Activated T-helper 17 cell treated with anti-CD3 and anti-CD28 coated beads, Interleukin-2, amount 50 U/mL, for 72 hours (primary cell): ENCODE results near the gene ISL1. TPM values are rescaled to one million over a fixed set of nuclear protein-coding genes. Genes with fewer than 3 reads are reported as not detected.

Experiments used
- ATAC-seq: fragments of 150-1000 bp; cut with Tn5 transposase; replicated peaks from 2 replicates; pipeline ENCODE4 v1.10.0; 2021; ENCODE audit warnings: mild to moderate bottlenecking, moderate library complexity
- H3K27ac Mint-ChIP-seq: one replicate; pipeline ENCODE4 v1.8.0; 2022; ENCODE audit warnings: mixed read lengths
- H3K27me3 Mint-ChIP-seq: one replicate; pipeline ENCODE4 v1.8.0; 2022; ENCODE audit warnings: mixed read lengths
- H3K36me3 Mint-ChIP-seq: one replicate; pipeline ENCODE4 v1.8.0; 2022; ENCODE audit warnings: low read depth, mild to moderate bottlenecking, mixed read lengths
- H3K4me1 Mint-ChIP-seq: one replicate; pipeline ENCODE4 v1.8.0; 2022; ENCODE audit warnings: mixed read lengths
- H3K4me3 Mint-ChIP-seq: one replicate; pipeline ENCODE4 v1.8.0; 2022; ENCODE audit warnings: mild to moderate bottlenecking, mixed read lengths
- H3K9me3 Mint-ChIP-seq: one replicate; pipeline ENCODE4 v1.8.0; 2022; ENCODE audit warnings: mixed read lengths
- total RNA-seq, 2 donors: library from RNA; stranded (reverse); gene quantifications; one replicate each; pipeline ENCODE4 v1.2.3, GENCODE V29; 2022

The ISL1 gene
- not detected for total RNA-seq

DNA sequence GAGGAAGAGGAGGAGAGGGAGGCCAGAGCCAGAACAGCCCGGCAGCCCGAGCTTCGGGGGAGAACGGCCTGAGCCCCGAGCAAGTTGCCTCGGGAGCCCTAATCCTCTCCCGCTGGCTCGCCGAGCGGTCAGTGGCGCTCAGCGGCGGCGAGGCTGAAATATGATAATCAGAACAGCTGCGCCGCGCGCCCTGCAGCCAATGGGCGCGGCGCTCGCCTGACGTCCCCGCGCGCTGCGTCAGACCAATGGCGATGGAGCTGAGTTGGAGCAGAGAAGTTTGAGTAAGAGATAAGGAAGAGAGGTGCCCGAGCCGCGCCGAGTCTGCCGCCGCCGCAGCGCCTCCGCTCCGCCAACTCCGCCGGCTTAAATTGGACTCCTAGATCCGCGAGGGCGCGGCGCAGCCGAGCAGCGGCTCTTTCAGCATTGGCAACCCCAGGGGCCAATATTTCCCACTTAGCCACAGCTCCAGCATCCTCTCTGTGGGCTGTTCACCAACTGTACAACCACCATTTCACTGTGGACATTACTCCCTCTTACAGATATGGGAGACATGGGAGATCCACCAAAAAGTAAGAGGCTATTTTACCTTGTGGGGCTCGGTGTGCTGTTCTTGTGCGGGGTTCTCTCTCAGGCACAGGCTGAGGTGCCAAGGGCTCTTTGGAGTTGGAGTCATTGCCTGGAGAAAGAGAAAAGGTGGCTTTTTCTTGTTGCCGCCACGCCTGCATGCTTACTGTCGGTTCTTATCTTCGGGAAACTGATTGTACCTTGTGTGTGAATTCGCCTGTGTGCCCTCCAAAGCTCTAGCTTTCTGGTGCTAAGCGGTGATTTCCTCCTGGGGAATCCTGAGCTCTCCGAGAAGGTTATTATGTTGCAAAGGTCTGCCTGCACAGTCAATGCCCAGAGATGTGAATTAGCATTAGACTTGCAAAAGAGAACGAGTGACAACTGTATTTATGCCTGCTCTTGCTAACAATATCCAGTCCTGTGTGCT lies at the start of gene ISL1:
Gene ISL1 (plus strand): TSS at position 318 of the 991 bp plus-strand sequence. CDS start 224 bp downstream, at position 542.
- no peak within 1 kb of the TSS for H3K4me3 Mint-ChIP-seq
- H3K9me3 Mint-ChIP-seq, result no peaks in the 10 kb centered on the region
- no peak within 1 kb of the TSS for H3K27ac Mint-ChIP-seq

GRCh38 chr5:51336878-51337277 lies 46.4 kb upstream of the ISL1 start:
- H3K27me3 Mint-ChIP-seq, result no peaks in the 10 kb centered on the region
- H3K36me3 Mint-ChIP-seq, result no peaks in the 10 kb centered on the region
- H3K27ac Mint-ChIP-seq, result no peak overlapping the region
- ATAC-seq, result no peak
- H3K4me3 Mint-ChIP-seq, result no peak overlapping the region
- peaks cover 5% of the 10 kb centered on the region for H3K9me3 Mint-ChIP-seq
- H3K4me1 Mint-ChIP-seq, result no peaks in the 10 kb centered on the region

More for the DNA sequence above, at the start of gene ISL1:
- ATAC-seq, result no peak
- Mint-ChIP-seq H3K27me3 (peaks cover 85% of the 10 kb centered on the region), H3K4me1 (no peaks in the 10 kb centered on the region), H3K36me3 (no peaks in the 10 kb centered on the region)

- H3K4me1 Mint-ChIP-seq, result no peaks in the 10 kb centered on the region
- H3K27me3 Mint-ChIP-seq, result peaks cover 4% of the 10 kb centered on the region
- ATAC-seq, result no peak
- no peak overlapping the region for H3K27ac Mint-ChIP-seq
- H3K4me3 Mint-ChIP-seq, result no peak overlapping the region
- peaks cover 11% of the 10 kb centered on the region for H3K9me3 Mint-ChIP-seq
- H3K36me3 Mint-ChIP-seq, result no peaks in the 10 kb centered on the region
Observed at GRCh38 chr5:51345106-51345505, 38.1 kb upstream of the ISL1 start.

GRCh38 chr5:51347157-51347556 lies 36.1 kb upstream of the ISL1 start:
- H3K4me1 Mint-ChIP-seq, result no peaks in the 10 kb centered on the region
- H3K27ac Mint-ChIP-seq, result no peak overlapping the region
- H3K27me3 Mint-ChIP-seq, result peaks cover 4% of the 10 kb centered on the region
- peaks cover 11% of the 10 kb centered on the region for H3K9me3 Mint-ChIP-seq
- no peak overlapping the region for H3K4me3 Mint-ChIP-seq
- H3K36me3 Mint-ChIP-seq, result no peaks in the 10 kb centered on the region
- ATAC-seq, result no peak

DNA sequence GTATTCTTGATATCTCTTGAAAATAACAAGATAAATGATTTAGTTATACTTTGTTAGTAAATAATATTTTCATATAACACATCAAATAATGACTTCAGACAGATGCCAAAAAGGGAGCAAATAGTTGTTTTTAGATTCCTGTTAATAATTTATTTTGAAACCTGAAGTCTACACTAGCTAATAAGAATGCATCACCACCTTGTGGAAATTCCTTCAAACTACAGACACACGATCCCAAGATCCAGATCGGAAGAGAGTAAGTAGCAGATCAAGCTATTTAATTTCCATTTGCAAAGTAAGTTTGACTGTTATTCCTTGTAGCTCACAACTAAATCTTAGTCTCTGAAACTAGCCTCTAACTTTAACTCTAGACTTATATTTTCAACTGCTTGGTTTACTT lies 35.5 kb upstream of the ISL1 start:
- Mint-ChIP-seq H3K9me3 (peaks cover 11% of the 10 kb centered on the region), H3K36me3 (no peaks in the 10 kb centered on the region), H3K27ac (no peak overlapping the region)

GRCh38 chr5:51371052-51371451 lies 12.2 kb upstream of the ISL1 start:
- H3K4me3 Mint-ChIP-seq, result no peak overlapping the region
- no peaks in the 10 kb centered on the region for H3K36me3 Mint-ChIP-seq
- no peak for ATAC-seq
- peaks cover 11% of the 10 kb centered on the region for H3K27me3 Mint-ChIP-seq
- H3K9me3 Mint-ChIP-seq, result no peaks in the 10 kb centered on the region
- no peaks in the 10 kb centered on the region for H3K4me1 Mint-ChIP-seq
- no peak overlapping the region for H3K27ac Mint-ChIP-seq

More for the DNA sequence above, 35.5 kb upstream of the ISL1 start:
- ATAC-seq, result no peak
- H3K4me3 Mint-ChIP-seq, result no peak overlapping the region
- peaks cover 4% of the 10 kb centered on the region for H3K27me3 Mint-ChIP-seq
- no peaks in the 10 kb centered on the region for H3K4me1 Mint-ChIP-seq

DNA sequence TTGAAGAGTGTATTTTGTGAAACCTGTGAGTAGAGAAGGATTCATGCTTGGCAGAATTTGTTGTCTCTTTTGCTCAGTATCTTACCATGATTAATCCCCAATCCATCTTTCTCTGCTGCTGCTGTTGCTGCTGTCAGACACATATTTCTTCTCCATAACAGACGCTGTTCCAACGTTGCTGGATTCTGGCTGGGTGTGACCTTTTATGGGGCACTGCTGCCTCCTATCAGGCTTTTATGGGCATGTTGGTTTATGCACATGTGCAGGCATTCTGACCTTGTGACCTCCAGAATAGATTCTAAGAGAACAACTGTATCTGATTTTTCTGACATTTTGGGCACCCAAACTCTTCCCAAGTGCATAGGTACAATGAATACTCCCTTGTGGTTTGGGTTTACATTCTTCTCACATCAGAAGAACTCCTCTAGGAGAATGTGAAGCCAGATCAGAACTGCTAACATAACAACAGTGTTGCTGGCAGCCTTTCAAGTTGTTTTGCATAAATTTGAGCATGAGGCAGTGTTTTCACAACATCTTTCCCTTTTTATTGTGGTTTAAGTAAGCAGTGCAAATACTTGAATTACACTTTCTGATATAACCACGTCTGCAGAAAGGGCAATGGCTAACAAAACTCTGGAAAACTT lies 9.2 kb upstream of the ISL1 start:
- no peaks in the 10 kb centered on the region for H3K4me1 Mint-ChIP-seq
- H3K27me3 Mint-ChIP-seq, result peaks cover 37% of the 10 kb centered on the region
- no peaks in the 10 kb centered on the region for H3K9me3 Mint-ChIP-seq
- H3K27ac Mint-ChIP-seq, result no peak overlapping the region
- H3K4me3 Mint-ChIP-seq, result no peak overlapping the region
- no peaks in the 10 kb centered on the region for H3K36me3 Mint-ChIP-seq
- no peak for ATAC-seq

DNA sequence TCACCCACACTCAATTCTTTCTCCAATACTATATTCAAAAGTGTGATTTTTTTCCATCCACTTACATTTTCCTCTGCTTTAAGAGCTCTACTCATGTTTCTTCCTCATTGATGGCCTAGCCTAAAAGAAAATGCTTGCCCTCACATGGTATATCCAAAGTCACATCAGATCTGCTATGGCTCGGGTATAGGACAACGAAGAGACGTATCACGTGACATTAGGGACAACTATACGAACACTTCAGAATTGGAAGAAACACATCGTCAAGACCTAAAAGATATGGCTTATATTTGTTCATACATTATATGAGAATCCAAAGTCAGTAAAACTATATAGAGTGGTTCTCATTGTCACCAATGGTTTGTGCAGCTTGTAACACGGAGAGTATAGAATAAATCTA lies 8.2 kb upstream of the ISL1 start:
- no peaks in the 10 kb centered on the region for H3K9me3 Mint-ChIP-seq
- peaks cover 47% of the 10 kb centered on the region for H3K27me3 Mint-ChIP-seq
- ATAC-seq, result no peak
- H3K4me3 Mint-ChIP-seq, result no peak overlapping the region
- H3K27ac Mint-ChIP-seq, result no peak overlapping the region
- H3K36me3 Mint-ChIP-seq, result no peaks in the 10 kb centered on the region
- no peaks in the 10 kb centered on the region for H3K4me1 Mint-ChIP-seq

DNA sequence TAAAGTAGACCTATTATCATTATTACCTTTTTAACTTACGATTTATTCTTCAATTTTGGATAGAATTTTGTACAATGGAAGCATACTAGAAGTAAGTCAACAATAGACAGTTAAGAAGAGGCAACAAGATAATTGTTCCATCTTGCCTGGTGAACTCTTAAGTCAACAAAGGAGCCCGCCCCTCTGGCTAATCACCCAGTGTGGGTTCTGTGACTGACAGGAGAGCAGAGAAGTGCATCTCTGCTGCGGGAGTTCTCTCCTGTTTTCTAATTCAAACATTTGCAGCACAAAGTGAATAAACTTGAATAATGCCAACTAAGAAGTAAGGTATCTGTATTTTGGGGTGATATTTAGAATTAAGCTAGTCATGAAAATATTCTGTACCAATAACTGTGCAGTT lies 6.7 kb upstream of the ISL1 start:
- Mint-ChIP-seq H3K4me1 (no peaks in the 10 kb centered on the region), H3K27ac (no peak overlapping the region), H3K36me3 (no peaks in the 10 kb centered on the region), H3K9me3 (no peaks in the 10 kb centered on the region), H3K27me3 (peaks cover 61% of the 10 kb centered on the region), H3K4me3 (no peak overlapping the region)
- no peak for ATAC-seq

DNA sequence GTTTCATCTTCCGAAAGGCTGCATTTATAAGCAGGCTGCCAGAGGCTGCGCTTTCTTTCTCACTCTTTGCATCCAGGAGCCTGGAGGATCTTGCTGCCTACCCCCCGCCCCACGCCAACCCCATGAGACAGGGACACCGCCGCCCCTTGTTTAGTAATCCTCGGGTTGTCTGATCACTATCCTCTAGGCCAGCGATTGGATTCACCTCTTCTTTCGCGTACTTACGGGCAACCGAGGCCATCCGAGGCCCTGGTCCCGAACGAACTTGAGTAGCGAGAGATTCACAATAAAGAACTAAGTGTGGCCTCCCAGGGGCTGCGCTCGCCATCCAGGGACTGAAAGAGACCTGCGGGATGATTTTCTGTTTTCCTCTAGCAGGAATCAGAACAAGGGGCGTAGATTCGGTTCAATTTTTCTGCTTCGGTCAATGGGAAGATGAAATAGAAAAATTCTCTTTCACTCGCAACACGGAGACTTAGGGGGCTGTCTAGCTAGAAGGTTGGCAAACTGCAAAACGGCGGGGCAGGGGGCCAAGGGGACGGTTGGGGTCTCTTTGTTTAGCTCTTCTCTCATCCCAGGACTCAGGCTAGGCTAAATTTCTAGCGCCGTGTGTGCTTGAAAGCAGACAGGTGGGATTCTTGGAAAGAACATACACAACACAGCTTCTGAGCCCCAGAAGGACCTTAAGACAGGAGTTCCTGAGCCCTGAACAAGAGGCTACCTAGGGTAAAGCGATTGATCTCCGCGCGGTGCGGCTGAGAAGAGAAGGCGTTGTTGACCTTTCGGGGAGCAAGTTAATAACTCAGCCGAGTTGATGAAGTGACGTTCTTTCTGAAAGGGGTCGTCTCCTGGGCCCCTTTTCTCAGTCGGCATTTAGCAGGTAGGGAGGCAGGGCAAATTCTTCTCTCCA lies 5.8 kb upstream of the ISL1 start:
- Mint-ChIP-seq H3K36me3 (no peaks in the 10 kb centered on the region), H3K4me3 (no peak overlapping the region), H3K27me3 (peaks cover 70% of the 10 kb centered on the region), H3K9me3 (no peaks in the 10 kb centered on the region), H3K27ac (no peak overlapping the region), H3K4me1 (no peaks in the 10 kb centered on the region)
- no peak for ATAC-seq

DNA sequence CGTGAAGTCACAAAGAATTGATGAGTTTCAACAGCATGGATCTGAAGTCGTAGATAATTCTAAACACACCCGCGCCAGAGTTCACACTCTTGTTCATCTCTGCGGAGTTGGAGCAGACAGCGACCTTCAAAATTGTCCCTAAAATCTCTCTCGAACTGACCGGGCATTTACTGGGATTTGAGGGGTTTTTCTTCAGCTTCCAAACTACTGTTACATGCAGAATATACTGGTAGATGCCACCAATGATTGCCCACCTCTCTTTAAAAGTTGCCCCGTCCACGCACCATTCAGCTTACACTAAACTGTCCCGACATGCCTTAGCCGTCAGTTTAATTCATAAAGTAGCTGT lies 5.2 kb upstream of the ISL1 start:
- ATAC-seq, result no peak
- Mint-ChIP-seq H3K36me3 (no peaks in the 10 kb centered on the region), H3K27ac (no peak overlapping the region), H3K27me3 (peaks cover 71% of the 10 kb centered on the region), H3K9me3 (no peaks in the 10 kb centered on the region), H3K4me1 (no peaks in the 10 kb centered on the region), H3K4me3 (no peak overlapping the region)

DNA sequence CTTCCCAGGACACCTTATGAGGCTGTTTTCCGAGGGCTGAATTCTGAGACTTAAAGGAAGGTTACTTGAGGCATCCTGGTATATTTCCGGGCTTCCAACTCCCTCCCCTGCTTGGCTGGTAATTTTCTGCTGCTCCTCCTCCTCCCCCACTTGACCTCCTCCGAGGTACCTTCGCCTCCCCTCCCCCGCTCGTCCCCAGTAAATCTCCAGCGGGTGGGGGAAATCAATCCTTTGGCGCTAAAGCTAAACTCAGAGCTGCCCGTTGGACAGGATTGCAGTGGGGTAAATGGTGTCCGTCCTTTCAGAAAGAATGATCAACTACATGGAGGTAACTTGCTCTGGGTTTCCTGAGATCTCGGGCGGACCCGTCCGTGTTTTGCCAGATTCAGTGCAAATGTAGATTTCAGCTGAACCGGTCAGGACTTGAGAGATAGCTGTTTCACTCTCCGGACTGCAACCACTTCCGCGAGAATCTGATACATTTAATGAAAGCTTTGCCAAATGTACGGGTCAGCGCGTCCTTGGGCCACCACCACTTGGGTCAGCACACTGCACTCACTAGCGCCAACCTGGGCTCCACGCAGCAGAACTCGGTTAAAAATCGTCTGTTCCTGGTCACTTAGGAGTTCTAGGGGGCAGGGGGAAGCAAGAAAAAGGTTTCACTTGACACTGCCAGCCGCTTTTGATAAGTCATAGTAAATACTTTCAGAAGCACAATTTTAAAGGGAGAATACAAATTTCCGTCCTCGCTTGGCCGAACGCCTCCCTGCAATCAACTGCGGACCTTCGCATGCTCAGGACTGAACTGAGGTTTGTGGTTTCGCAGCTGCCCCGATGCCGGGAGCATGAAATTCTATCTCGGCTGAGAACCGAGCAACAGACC lies 4.6 kb upstream of the ISL1 start:
- H3K9me3 Mint-ChIP-seq, result no peaks in the 10 kb centered on the region
- H3K27me3 Mint-ChIP-seq, result peaks cover 78% of the 10 kb centered on the region
- no peak overlapping the region for H3K4me3 Mint-ChIP-seq
- H3K36me3 Mint-ChIP-seq, result no peaks in the 10 kb centered on the region
- H3K4me1 Mint-ChIP-seq, result no peaks in the 10 kb centered on the region
- no peak overlapping the region for H3K27ac Mint-ChIP-seq
- ATAC-seq, result no peak

GRCh38 chr5:51379331-51379700 lies 3.9 kb upstream of the ISL1 start:
- Mint-ChIP-seq H3K4me3 (no peak overlapping the region), H3K36me3 (no peaks in the 10 kb centered on the region), H3K4me1 (no peaks in the 10 kb centered on the region), H3K9me3 (no peaks in the 10 kb centered on the region), H3K27ac (no peak overlapping the region), H3K27me3 (peaks cover 82% of the 10 kb centered on the region)
- ATAC-seq, result no peak
